HCT116 (cell line): ENCODE data around the gene E2F1. TPM values are rescaled to one million over a fixed set of nuclear protein-coding genes. Genes with fewer than 3 reads are reported as not detected.

Experiments used
- ATAC-seq: fragments of 200-7000 bp; cut with Tn5 transposase; 2 replicates; pipeline ENCODE4 v1.9.1; 2020; ENCODE audit warnings: mild to moderate bottlenecking, moderate library complexity
- BruUV-seq: library from RNA; stranded (reverse); fragments of 400-500 nt; replicated peaks from 2 replicates; lab custom pipeline; 2021; lab: Mats Ljungman, UMichigan
- CTCF ChIA-PET: fragments of 300-600 bp; sonication (Branson Sonifier 250); formaldehyde crosslinking; loops from one replicate; lab custom pipeline; 2021; ENCODE audit warnings: antibody characterized with exemption; lab: Charles Lee
- POLR2A ChIA-PET: fragments of 300-600, 350-600 bp; sonication (Branson Sonifier 250); formaldehyde crosslinking; loops from one replicate; lab custom pipeline; 2021; ENCODE audit warnings: antibody characterized with exemption; lab: Charles Lee
- RAD21 ChIA-PET, 2 experiments: fragments of 300-600 bp; sonication (Branson Sonifier 250); formaldehyde crosslinking; loops; one replicate each; lab custom pipeline; 2023; ENCODE audit warnings: low total read pairs in 2 of 2; ENCODE audit not compliant: uncharacterized antibody in 2 of 2, unreplicated experiment in 2 of 2, low non-redundant PET in 1 of 2; lab: Charles Lee
- DNase-seq: peaks from one replicate; pipeline ENCODE4 v3.0.0-alpha.2; 2010; ENCODE audit warnings: low read depth, low spot score
- H2AFZ ChIP-seq: fragments of 200-600 bp; shearing (Covaris generic), sonication (generic); 2 replicates; pipeline ENCODE4 v1.6.1; 2017; ENCODE audit warnings: low read depth, mixed run types, mixed read lengths, antibody characterized with exemption, low read length; ENCODE audit not compliant: poor library complexity, severe bottlenecking
- H3K27ac ChIP-seq: 2 replicates; pipeline ENCODE4 v1.5.1; 2012; ENCODE audit warnings: low read depth, low read length
- H3K27me3 ChIP-seq: fragments of 200-600 bp; sonication (generic); 2 replicates; pipeline ENCODE4 v1.6.1; 2016; ENCODE audit warnings: mixed run types, low read length, mixed read lengths; ENCODE audit not compliant: insufficient read depth
- H3K36me3 ChIP-seq, 2 experiments: fragments of 200-500 bp in 1 of 2; fragments of 200-600 bp in 1 of 2; sonication (Bioruptor generic) in 1 of 2; sonication (generic) in 1 of 2; 2 replicates each; pipeline versions ENCODE4 v1.5.1 to v1.6.1; 2014 to 2016; ENCODE audit warnings: low read length in 2 of 2, inconsistent platforms in 1 of 2, mixed read lengths in 1 of 2, mixed run types in 1 of 2; ENCODE audit not compliant: insufficient read depth in 2 of 2, control insufficient read depth in 1 of 2
- H3K4me1 ChIP-seq, 2 experiments: fragments of 200-600 bp in 1 of 2; sonication (generic) in 1 of 2; 2 replicates each; pipeline versions ENCODE4 v1.5.1 to v1.6.1; 2012 to 2017; ENCODE audit warnings: low read length in 2 of 2, inconsistent platforms in 1 of 2, mild to moderate bottlenecking in 1 of 2, mixed read lengths in 1 of 2, mixed run types in 1 of 2, moderate library complexity in 1 of 2; ENCODE audit not compliant: insufficient read depth in 2 of 2, control insufficient read depth in 1 of 2
- H3K4me2 ChIP-seq: fragments of 200-600 bp; sonication (generic); 2 replicates; pipeline ENCODE4 v1.6.1; 2017; ENCODE audit warnings: mixed run types, low read length, mixed read lengths
- H3K4me3 ChIP-seq, 2 experiments: fragments of 200-600 bp in 1 of 2; sonication (generic) in 1 of 2; replicated peaks in 1 of 2; 2 replicates each; pipeline ENCODE4 v1.5.1; 2011 to 2016; ENCODE audit warnings: low read length in 2 of 2, control low read depth in 1 of 2, low read depth in 1 of 2, mild to moderate bottlenecking in 1 of 2, mixed read lengths in 1 of 2, mixed run types in 1 of 2
- H3K79me2 ChIP-seq: fragments of 200-600 bp; sonication (generic); 2 replicates; pipeline ENCODE4 v1.6.1; 2017; ENCODE audit warnings: mild to moderate bottlenecking, mixed run types, low read length, moderate library complexity, mixed read lengths; ENCODE audit not compliant: insufficient read depth
- H3K9ac ChIP-seq: fragments of 200-600 bp; sonication (generic); 2 replicates; pipeline ENCODE4 v1.6.1; 2016; ENCODE audit warnings: low read length, mixed read lengths
- H3K9me2 ChIP-seq: fragments of 200-600 bp; sonication (generic), shearing (Covaris generic); 2 replicates; pipeline ENCODE4 v1.6.1; 2017; ENCODE audit warnings: mixed run types, mild to moderate bottlenecking, moderate library complexity; ENCODE audit not compliant: insufficient read depth
- H3K9me3 ChIP-seq, 2 experiments: fragments of 200-500 bp in 1 of 2; fragments of 200-600 bp in 1 of 2; sonication (Bioruptor generic) in 1 of 2; sonication (generic) in 1 of 2; 2 replicates each; pipeline ENCODE4 v1.6.1; 2014 to 2017; ENCODE audit warnings: low read length in 2 of 2, mixed read lengths in 2 of 2, inconsistent platforms in 1 of 2, low read depth in 1 of 2, mild to moderate bottlenecking in 1 of 2, mixed run types in 1 of 2, moderate library complexity in 1 of 2; ENCODE audit not compliant: control insufficient read depth in 1 of 2, insufficient read depth in 1 of 2
- H4K20me1 ChIP-seq: fragments of 200-600 bp; sonication (generic), shearing (Covaris generic); 2 replicates; pipeline ENCODE4 v1.6.1; 2017; ENCODE audit warnings: mixed run types, mild to moderate bottlenecking, moderate library complexity; ENCODE audit not compliant: insufficient read depth
- EZH2phosphoT487 ChIP-seq: fragments of 200-600 bp; IDR thresholded peaks from 2 replicates; pipeline ENCODE4 v1.6.1; 2018; ENCODE audit warnings: antibody characterized with exemption, borderline replicate concordance
- JUND ChIP-seq: IDR thresholded peaks from 2 replicates; pipeline ENCODE4 v1.6.1; 2012
- SRF ChIP-seq: IDR thresholded peaks from 2 replicates; pipeline ENCODE4 v1.6.1; 2012; ENCODE audit warnings: low read depth
- TCF7L2 ChIP-seq: IDR thresholded peaks from 2 replicates; pipeline ENCODE4 v1.7.0; 2011; ENCODE audit warnings: borderline replicate concordance, inconsistent platforms; ENCODE audit not compliant: insufficient read depth, insufficient read length; ENCODE audit errors: extremely low read depth
- YY1 ChIP-seq: IDR thresholded peaks from 2 replicates; pipeline ENCODE4 v1.6.1; 2011; ENCODE audit warnings: low read length, low read depth, moderate library complexity, mild to moderate bottlenecking; ENCODE audit not compliant: insufficient replicate concordance; ENCODE audit errors: extremely low read depth
- ZFX ChIP-seq: fragments of 450-650 bp; IDR thresholded peaks from 2 replicates; pipeline ENCODE4 v1.6.1; 2017
- intact Hi-C: fragments of 100-400 bp; cut with micrococcal nuclease; formaldehyde crosslinking; loops from 2 replicates; pipeline ENCODE4 v1.10.0; 2022
- total RNA-seq: library from RNA; stranded (reverse); gene quantifications from one replicate; pipeline ENCODE4 v1.2.1, GENCODE V29; 2021; ENCODE audit not compliant: unreplicated experiment
- TF ChIP-seq, protein P1 (sequence below): IDR thresholded peaks from 2 replicates; pipeline ENCODE4 v1.6.1; 2011; ENCODE audit warnings: mild to moderate bottlenecking, low read length, moderate library complexity; ENCODE audit not compliant: insufficient replicate concordance; ENCODE audit errors: extremely low read depth
- TF ChIP-seq, protein P2 (sequence below): IDR thresholded peaks from 2 replicates; pipeline ENCODE4 v1.6.1; 2012; ENCODE audit warnings: low read depth
- TF ChIP-seq, protein P3 (sequence below): IDR thresholded peaks from 2 replicates; pipeline ENCODE4 v1.6.1; 2012
- TF ChIP-seq, protein P4 (sequence below): IDR thresholded peaks from 2 replicates; pipeline ENCODE4 v1.6.1; 2012

E2F1 gene
- total RNA-seq, 1 experiment from 2014 or later = 30.9 TPM

DNA sequence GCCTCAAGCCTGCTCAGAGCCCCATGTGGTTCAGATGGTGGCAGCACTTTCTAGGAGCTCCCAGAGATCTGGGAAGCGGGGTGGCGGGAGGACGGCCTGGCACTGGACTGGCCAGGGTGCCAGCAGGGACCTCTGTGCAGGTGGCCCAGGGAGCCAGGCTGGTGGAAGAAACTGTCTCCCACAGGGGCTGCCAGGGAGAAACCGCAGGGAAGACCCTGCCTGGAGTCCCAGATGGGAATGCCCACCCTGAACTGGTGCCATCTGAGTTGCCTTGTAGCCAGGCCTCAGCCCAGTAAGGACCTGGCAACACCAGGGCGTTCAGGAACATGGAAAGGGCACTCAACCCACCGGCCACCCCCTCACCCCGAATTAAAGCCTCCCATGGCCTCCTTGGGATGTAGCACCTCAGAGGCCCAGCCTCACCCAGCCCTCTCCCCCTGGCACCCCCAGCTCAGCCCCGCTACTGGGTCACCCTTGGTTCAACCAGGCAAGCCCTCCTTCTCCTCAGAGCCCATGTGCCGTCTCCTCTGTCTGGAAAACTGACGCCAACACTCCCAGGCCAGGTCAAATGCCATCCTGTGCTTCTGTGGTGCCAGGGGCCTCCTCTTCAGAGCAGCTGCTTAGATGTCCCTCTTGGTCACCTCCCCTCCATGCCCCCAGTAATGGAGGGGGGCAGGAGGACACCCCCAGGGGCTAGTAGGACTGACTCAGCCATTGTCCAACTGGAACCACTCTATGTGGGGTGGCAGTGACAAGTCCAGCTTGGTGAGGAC, 30.0 kb downstream of the E2F1 start:
- BruUV-seq = no TSS peak
- TF ChIP-seq, protein P1, sequence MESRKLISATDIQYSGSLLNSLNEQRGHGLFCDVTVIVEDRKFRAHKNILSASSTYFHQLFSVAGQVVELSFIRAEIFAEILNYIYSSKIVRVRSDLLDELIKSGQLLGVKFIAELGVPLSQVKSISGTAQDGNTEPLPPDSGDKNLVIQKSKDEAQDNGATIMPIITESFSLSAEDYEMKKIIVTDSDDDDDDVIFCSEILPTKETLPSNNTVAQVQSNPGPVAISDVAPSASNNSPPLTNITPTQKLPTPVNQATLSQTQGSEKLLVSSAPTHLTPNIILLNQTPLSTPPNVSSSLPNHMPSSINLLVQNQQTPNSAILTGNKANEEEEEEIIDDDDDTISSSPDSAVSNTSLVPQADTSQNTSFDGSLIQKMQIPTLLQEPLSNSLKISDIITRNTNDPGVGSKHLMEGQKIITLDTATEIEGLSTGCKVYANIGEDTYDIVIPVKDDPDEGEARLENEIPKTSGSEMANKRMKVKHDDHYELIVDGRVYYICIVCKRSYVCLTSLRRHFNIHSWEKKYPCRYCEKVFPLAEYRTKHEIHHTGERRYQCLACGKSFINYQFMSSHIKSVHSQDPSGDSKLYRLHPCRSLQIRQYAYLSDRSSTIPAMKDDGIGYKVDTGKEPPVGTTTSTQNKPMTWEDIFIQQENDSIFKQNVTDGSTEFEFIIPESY = no peak
- no peak for TF ChIP-seq ZFX
- TF ChIP-seq, protein P2, sequence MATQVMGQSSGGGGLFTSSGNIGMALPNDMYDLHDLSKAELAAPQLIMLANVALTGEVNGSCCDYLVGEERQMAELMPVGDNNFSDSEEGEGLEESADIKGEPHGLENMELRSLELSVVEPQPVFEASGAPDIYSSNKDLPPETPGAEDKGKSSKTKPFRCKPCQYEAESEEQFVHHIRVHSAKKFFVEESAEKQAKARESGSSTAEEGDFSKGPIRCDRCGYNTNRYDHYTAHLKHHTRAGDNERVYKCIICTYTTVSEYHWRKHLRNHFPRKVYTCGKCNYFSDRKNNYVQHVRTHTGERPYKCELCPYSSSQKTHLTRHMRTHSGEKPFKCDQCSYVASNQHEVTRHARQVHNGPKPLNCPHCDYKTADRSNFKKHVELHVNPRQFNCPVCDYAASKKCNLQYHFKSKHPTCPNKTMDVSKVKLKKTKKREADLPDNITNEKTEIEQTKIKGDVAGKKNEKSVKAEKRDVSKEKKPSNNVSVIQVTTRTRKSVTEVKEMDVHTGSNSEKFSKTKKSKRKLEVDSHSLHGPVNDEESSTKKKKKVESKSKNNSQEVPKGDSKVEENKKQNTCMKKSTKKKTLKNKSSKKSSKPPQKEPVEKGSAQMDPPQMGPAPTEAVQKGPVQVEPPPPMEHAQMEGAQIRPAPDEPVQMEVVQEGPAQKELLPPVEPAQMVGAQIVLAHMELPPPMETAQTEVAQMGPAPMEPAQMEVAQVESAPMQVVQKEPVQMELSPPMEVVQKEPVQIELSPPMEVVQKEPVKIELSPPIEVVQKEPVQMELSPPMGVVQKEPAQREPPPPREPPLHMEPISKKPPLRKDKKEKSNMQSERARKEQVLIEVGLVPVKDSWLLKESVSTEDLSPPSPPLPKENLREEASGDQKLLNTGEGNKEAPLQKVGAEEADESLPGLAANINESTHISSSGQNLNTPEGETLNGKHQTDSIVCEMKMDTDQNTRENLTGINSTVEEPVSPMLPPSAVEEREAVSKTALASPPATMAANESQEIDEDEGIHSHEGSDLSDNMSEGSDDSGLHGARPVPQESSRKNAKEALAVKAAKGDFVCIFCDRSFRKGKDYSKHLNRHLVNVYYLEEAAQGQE = no peak
- TF ChIP-seq, protein P3, sequence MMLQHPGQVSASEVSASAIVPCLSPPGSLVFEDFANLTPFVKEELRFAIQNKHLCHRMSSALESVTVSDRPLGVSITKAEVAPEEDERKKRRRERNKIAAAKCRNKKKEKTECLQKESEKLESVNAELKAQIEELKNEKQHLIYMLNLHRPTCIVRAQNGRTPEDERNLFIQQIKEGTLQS = no peak
- TF ChIP-seq, protein P4, sequence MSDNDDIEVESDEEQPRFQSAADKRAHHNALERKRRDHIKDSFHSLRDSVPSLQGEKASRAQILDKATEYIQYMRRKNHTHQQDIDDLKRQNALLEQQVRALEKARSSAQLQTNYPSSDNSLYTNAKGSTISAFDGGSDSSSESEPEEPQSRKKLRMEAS = no peak
- TF ChIP-seq SRF = no peak
- no peak for TF ChIP-seq TCF7L2
- TF ChIP-seq JUND = no peak
- no peak for TF ChIP-seq YY1
- no peak for TF ChIP-seq EZH2phosphoT487
- CTCF ChIA-PET = no interaction called here

More for the DNA sequence above, 30.0 kb downstream of the E2F1 start:
- RAD21 ChIA-PET = no interaction called here
- peaks cover 0 to 3% of the 10 kb centered on the region in 2 experiments; a peak in 1 of 4 replicates for H3K36me3 ChIP-seq
- H3K4me2 ChIP-seq = no peak overlapping the region
- H3K9me2 ChIP-seq = no peaks in the 10 kb centered on the region
- peaks cover 0 to 12% of the 10 kb centered on the region in 2 experiments; a peak in 1 of 4 replicates for H3K4me1 ChIP-seq
- no peak overlapping the region for H3K4me3 ChIP-seq
- H3K9ac ChIP-seq = no peak overlapping the region
- DNase-seq = no peak
- intact Hi-C loops = loop anchor here (10.0 kb wide), 1 partner anchor 469 kb away; no protein-coding TSS in a partner anchor
- H2AFZ ChIP-seq = no peak overlapping the region
- no peaks in the 10 kb centered on the region for H4K20me1 ChIP-seq
- POLR2A ChIA-PET = no interaction called here
- no peaks in the 10 kb centered on the region for H3K27me3 ChIP-seq
- no peak for ATAC-seq
- H3K9me3 ChIP-seq = no peaks in the 10 kb centered on the region
- H3K27ac ChIP-seq = no peak overlapping the region
- H3K79me2 ChIP-seq = no peaks in the 10 kb centered on the region
